ENCODE results near the gene CCDC88B.

DNA sequence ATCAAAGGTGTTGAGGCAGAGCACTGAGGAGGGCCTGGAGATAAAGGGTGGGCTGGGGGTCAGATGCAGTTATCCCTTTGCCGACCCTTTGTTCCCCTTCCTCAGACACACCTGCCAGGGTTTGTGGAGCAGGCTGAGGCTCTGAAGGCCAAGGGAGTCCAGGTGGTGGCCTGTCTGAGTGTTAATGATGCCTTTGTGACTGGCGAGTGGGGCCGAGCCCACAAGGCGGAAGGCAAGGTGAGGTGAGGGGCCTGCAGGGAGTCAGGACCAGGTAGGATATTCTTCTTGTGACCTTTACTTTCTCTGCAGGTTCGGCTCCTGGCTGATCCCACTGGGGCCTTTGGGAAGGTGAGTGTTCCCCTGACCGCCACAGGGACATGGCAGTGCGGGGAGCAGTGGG lies 19.4 kb upstream of the CCDC88B start:
- TF ChIP-seq, protein P1, sequence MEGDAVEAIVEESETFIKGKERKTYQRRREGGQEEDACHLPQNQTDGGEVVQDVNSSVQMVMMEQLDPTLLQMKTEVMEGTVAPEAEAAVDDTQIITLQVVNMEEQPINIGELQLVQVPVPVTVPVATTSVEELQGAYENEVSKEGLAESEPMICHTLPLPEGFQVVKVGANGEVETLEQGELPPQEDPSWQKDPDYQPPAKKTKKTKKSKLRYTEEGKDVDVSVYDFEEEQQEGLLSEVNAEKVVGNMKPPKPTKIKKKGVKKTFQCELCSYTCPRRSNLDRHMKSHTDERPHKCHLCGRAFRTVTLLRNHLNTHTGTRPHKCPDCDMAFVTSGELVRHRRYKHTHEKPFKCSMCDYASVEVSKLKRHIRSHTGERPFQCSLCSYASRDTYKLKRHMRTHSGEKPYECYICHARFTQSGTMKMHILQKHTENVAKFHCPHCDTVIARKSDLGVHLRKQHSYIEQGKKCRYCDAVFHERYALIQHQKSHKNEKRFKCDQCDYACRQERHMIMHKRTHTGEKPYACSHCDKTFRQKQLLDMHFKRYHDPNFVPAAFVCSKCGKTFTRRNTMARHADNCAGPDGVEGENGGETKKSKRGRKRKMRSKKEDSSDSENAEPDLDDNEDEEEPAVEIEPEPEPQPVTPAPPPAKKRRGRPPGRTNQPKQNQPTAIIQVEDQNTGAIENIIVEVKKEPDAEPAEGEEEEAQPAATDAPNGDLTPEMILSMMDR (IDR thresholded peaks at IDR 0.05): no peak
- TF ChIP-seq ZFX (IDR thresholded peaks at IDR 0.05; ENCODE audit: borderline replicate concordance): no peak

Data from 22Rv1 (cell line).